GM21619 (cell line): ENCODE measurements around the gene AGER.
"Not testable (repeated sequence)": the region's sequence is repeated elsewhere in the genome, so short reads cannot be mapped to it uniquely, and the experiment has no call there.

ENCODE experiments used
- ATAC-seq: cut with Tn5 transposase; IDR thresholded peaks from one replicate; pipeline ENCODE4 v1.9.1; 2021; ENCODE audit not compliant: unreplicated experiment

The AGER gene

GRCh38 chr6:32200711-32201475, 16.8 kb upstream of the AGER start:
- ATAC-seq: no peak

- no peak for ATAC-seq
Measured at GRCh38 chr6:32198866-32199265, 14.8 kb upstream of the AGER start.

- no peak for ATAC-seq
Measured at GRCh38 chr6:32198345-32198696, 14.3 kb upstream of the AGER start.

- ATAC-seq: no peak
Measured at GRCh38 chr6:32196682-32197616, 12.9 kb upstream of the AGER start.

- ATAC-seq: peak; percentile 67
Measured at GRCh38 chr6:32195902-32196681, 12.0 kb upstream of the AGER start.

- peak; percentile 65 for ATAC-seq
Measured at GRCh38 chr6:32195652-32195901, 11.5 kb upstream of the AGER start.

- ATAC-seq: no peak
Measured at GRCh38 chr6:32194825-32195651, 11.0 kb upstream of the AGER start.

- ATAC-seq: no peak
Measured at GRCh38 chr6:32194388-32194787, 10.3 kb upstream of the AGER start.

- ATAC-seq: not testable (repeated sequence)
Measured at GRCh38 chr6:32193096-32193495, 9.0 kb upstream of the AGER start.

- no peak for ATAC-seq
Measured at GRCh38 chr6:32192608-32193039, 8.6 kb upstream of the AGER start, which contains the start of gene GPSM3. TSS of gene GPSM3 (minus strand) at chr6:32192643. CDS start at chr6:32192513, 130 bp downstream.

- no peak for ATAC-seq
Measured at GRCh38 chr6:32191696-32192607, 7.9 kb upstream of the AGER start.

GRCh38 chr6:32190911-32191677, 7.0 kb upstream of the AGER start:
- no peak for ATAC-seq

GRCh38 chr6:32190054-32190851, 6.2 kb upstream of the AGER start, which contains the start of gene PBX2:
TSS of gene PBX2 (minus strand) at chr6:32190202. CDS start at chr6:32189915, 287 bp downstream.
- ATAC-seq: peak; percentile 47

GRCh38 chr6:32189742-32190053, 5.6 kb upstream of the AGER start:
- no peak for ATAC-seq

- ATAC-seq: no peak
Measured at GRCh38 chr6:32189069-32189741, 5.2 kb upstream of the AGER start.

- ATAC-seq: no peak
Measured at GRCh38 chr6:32188381-32189068, 4.5 kb upstream of the AGER start.
